H1 (cell line): Measurements from ENCODE around the gene CAPN11. TPM values are rescaled to one million over a fixed set of nuclear protein-coding genes. Genes with fewer than 3 reads are reported as not detected.

Experiments
- CTCF ChIA-PET: fragments of 300-600 bp; sonication (Branson Sonifier 250); formaldehyde crosslinking; loops from one replicate; lab custom pipeline; 2021; ENCODE audit not compliant: partially characterized antibody; lab: Charles Lee
- POLR2A ChIA-PET: fragments of 300-600 bp; sonication (Branson Sonifier 250); formaldehyde crosslinking; loops from one replicate; lab custom pipeline; 2021; ENCODE audit warnings: inconsistent platforms; ENCODE audit not compliant: partially characterized antibody; lab: Charles Lee
- DNase-seq, 2 experiments: peaks; one replicate each; pipeline versions ENCODE4 v3.0.0 to v3.0.0-alpha.2; 2010 to 2022; ENCODE audit warnings: low spot score in 2 of 2, low read depth in 1 of 2, mixed read lengths in 1 of 2
- FAIRE-seq: peaks from 2 replicates; lab custom pipeline; 2011; peaks lifted over from hg19 to GRCh38; lab: Jason Lieb, UNC
- H2AFZ ChIP-seq: 2 replicates; pipeline ENCODE4 v1.8.1; 2012; ENCODE audit warnings: low read length, inconsistent platforms
- H2AK5ac ChIP-seq: 2 replicates; pipeline ENCODE4 v1.6.1; 2013; ENCODE audit warnings: low read depth, low read length
- H2BK120ac ChIP-seq: replicated peaks from 2 replicates; pipeline ENCODE3; 2013; ENCODE audit warnings: low read depth, low read length, inconsistent platforms
- H2BK12ac ChIP-seq: 2 replicates; pipeline ENCODE4 v1.6.1; 2013; ENCODE audit warnings: low read depth, low read length
- H2BK15ac ChIP-seq: 2 replicates; pipeline ENCODE4 v1.6.1; 2013; ENCODE audit warnings: low read length
- H2BK20ac ChIP-seq: 2 replicates; pipeline ENCODE4 v1.6.1; 2013; ENCODE audit warnings: low read length
- H2BK5ac ChIP-seq: 2 replicates; pipeline ENCODE4 v1.6.1; 2013; ENCODE audit warnings: low read depth, low read length
- H3K14ac ChIP-seq: 2 replicates; pipeline ENCODE4 v1.6.1; 2013; ENCODE audit warnings: inconsistent platforms; ENCODE audit not compliant: insufficient read length
- H3K18ac ChIP-seq: 2 replicates; pipeline ENCODE4 v1.6.1; 2013; ENCODE audit warnings: low read length; ENCODE audit errors: extremely low read depth
- H3K23ac ChIP-seq: 2 replicates; pipeline ENCODE4 v1.6.1; 2013; ENCODE audit warnings: inconsistent platforms; ENCODE audit not compliant: insufficient read length
- H3K23me2 ChIP-seq: 2 replicates; pipeline ENCODE4 v1.6.1; 2013; ENCODE audit warnings: low read depth, low read length
- H3K27ac ChIP-seq: 2 replicates; pipeline ENCODE4 v1.6.1; 2011; ENCODE audit warnings: low read depth, low read length, inconsistent platforms
- H3K27me3 ChIP-seq, 4 experiments: replicated peaks in 1 of 4; 1 replicate in 1 of 4; 2 replicates in 3 of 4; pipeline versions ENCODE4 v1.6.1 to v1.8.1; 2011 to 2013; ENCODE audit warnings: low read length in 3 of 4, mild to moderate bottlenecking in 3 of 4, inconsistent platforms in 2 of 4, mixed read lengths in 2 of 4, moderate library complexity in 1 of 4; ENCODE audit not compliant: control insufficient read depth in 3 of 4, insufficient read depth in 3 of 4; ENCODE audit errors: extremely low read depth in 1 of 4
- H3K36me3 ChIP-seq, 4 experiments: 2 replicates each; pipeline versions ENCODE4 v1.6.1 to v1.8.1; 2011 to 2013; ENCODE audit warnings: mild to moderate bottlenecking in 4 of 4, low read length in 3 of 4, moderate library complexity in 2 of 4, control low read depth in 1 of 4, inconsistent platforms in 1 of 4; ENCODE audit not compliant: insufficient read depth in 4 of 4, control insufficient read depth in 2 of 4
- H3K4ac ChIP-seq: replicated peaks from 2 replicates; pipeline ENCODE3; 2013; ENCODE audit warnings: low read length, low read depth, mixed read lengths, inconsistent platforms; ENCODE audit not compliant: insufficient read length
- H3K4me1 ChIP-seq, 4 experiments: replicated peaks in 1 of 4; 1 replicate in 1 of 4; 2 replicates in 3 of 4; pipeline versions ENCODE4 v1.6.1 to v1.8.1; 2011 to 2013; ENCODE audit warnings: low read length in 3 of 4, inconsistent platforms in 2 of 4, mixed read lengths in 1 of 4; ENCODE audit not compliant: insufficient read depth in 4 of 4, control insufficient read depth in 3 of 4
- H3K4me2 ChIP-seq, 2 experiments: 2 replicates each; pipeline versions ENCODE4 v1.6.1 to v1.8.1; 2011 to 2013; ENCODE audit warnings: low read depth in 2 of 2, low read length in 2 of 2, control low read depth in 1 of 2, inconsistent platforms in 1 of 2, mild to moderate bottlenecking in 1 of 2; ENCODE audit not compliant: insufficient read depth in 1 of 2
- H3K4me3 ChIP-seq, 4 experiments: fragments of 200-600, 300-600 bp in 1 of 4; sonication (generic), shearing (Covaris generic), sonication (Bioruptor Twin) in 1 of 4; 2 replicates each; pipeline versions ENCODE4 v1.5.1 to v1.8.1; 2011 to 2016; ENCODE audit warnings: low read length in 4 of 4, low read depth in 3 of 4, control low read depth in 2 of 4, inconsistent platforms in 2 of 4, mild to moderate bottlenecking in 2 of 4, mixed read lengths in 1 of 4, moderate library complexity in 1 of 4; ENCODE audit not compliant: insufficient read depth in 2 of 4; ENCODE audit errors: extremely low read depth in 1 of 4
- H3K56ac ChIP-seq: replicated peaks from 2 replicates; pipeline ENCODE3; 2013; ENCODE audit warnings: low read depth, mild to moderate bottlenecking, mixed read lengths, low read length, inconsistent platforms; ENCODE audit not compliant: insufficient read length
- H3K79me1 ChIP-seq: 2 replicates; pipeline ENCODE4 v1.6.1; 2013; ENCODE audit warnings: low read depth, low read length, control low read depth
- H3K79me2 ChIP-seq, 2 experiments: 2 replicates each; pipeline versions ENCODE4 v1.6.1 to v1.8.1; 2012 to 2013; ENCODE audit warnings: low read length in 2 of 2, mild to moderate bottlenecking in 2 of 2, inconsistent platforms in 1 of 2; ENCODE audit not compliant: insufficient read depth in 2 of 2, control insufficient read depth in 1 of 2
- H3K9ac ChIP-seq, 4 experiments: replicated peaks in 1 of 4; 1 replicate in 1 of 4; 2 replicates in 3 of 4; pipeline versions ENCODE4 v1.6.1 to v1.8.1; 2011 to 2013; ENCODE audit warnings: low read depth in 3 of 4, low read length in 3 of 4, control low read depth in 2 of 4, mild to moderate bottlenecking in 2 of 4, moderate library complexity in 2 of 4, inconsistent platforms in 1 of 4; ENCODE audit errors: extremely low read depth in 1 of 4
- H3K9me3 ChIP-seq, 2 experiments: 2 replicates each; pipeline versions ENCODE4 v1.6.1 to v1.8.1; 2012 to 2013; ENCODE audit warnings: mild to moderate bottlenecking in 2 of 2, moderate library complexity in 2 of 2, control low read depth in 1 of 2, inconsistent platforms in 1 of 2, low read depth in 1 of 2, low read length in 1 of 2, mixed read lengths in 1 of 2; ENCODE audit not compliant: insufficient read depth in 2 of 2
- H4K20me1 ChIP-seq, 2 experiments: replicated peaks in 1 of 2; 2 replicates each; pipeline versions ENCODE3 to v1.8.1; 2011 to 2013; ENCODE audit warnings: inconsistent platforms in 2 of 2, low read length in 2 of 2, mild to moderate bottlenecking in 1 of 2; ENCODE audit not compliant: insufficient read depth in 2 of 2, control insufficient read depth in 1 of 2
- H4K5ac ChIP-seq: 2 replicates; pipeline ENCODE4 v1.6.1; 2013; ENCODE audit warnings: low read length, low read depth, mixed read lengths, inconsistent platforms; ENCODE audit not compliant: insufficient read length
- H4K8ac ChIP-seq: 2 replicates; pipeline ENCODE4 v1.8.0; 2013; ENCODE audit warnings: mild to moderate bottlenecking, moderate library complexity, low read length, inconsistent platforms; ENCODE audit not compliant: insufficient read depth; ENCODE audit errors: extremely low read depth
- H4K91ac ChIP-seq: replicated peaks from 2 replicates; pipeline ENCODE3; 2013; ENCODE audit warnings: low read length, mixed read lengths, inconsistent platforms; ENCODE audit not compliant: insufficient read length
- CBX5 ChIP-seq: fragments of 300-800, 300-1000 bp; sonication (generic); IDR thresholded peaks from 2 replicates; pipeline ENCODE4 v1.7.1; 2016; ENCODE audit warnings: antibody characterized with exemption, low read length, low read depth
- EP300 ChIP-seq, 2 experiments: IDR thresholded peaks; 1 replicate in 1 of 2; 2 replicates in 1 of 2; pipeline ENCODE4 v1.6.1; 2011 to 2012; ENCODE audit warnings: low read depth in 2 of 2, low read length in 2 of 2, mild to moderate bottlenecking in 2 of 2, borderline replicate concordance in 1 of 2, inconsistent platforms in 1 of 2, moderate library complexity in 1 of 2
- EZH2 ChIP-seq: fragments of 200-600 bp; sonication (generic); IDR thresholded peaks from 2 replicates; pipeline ENCODE4 v1.7.1; 2012; ENCODE audit warnings: low read depth, mild to moderate bottlenecking, moderate library complexity, low read length, inconsistent platforms; ENCODE audit not compliant: severe bottlenecking
- PHF8 ChIP-seq: fragments of 200-600 bp; sonication (generic); conservative IDR thresholded peaks from 2 replicates; pipeline ENCODE4 v1.7.1; 2012; ENCODE audit warnings: low read depth, mild to moderate bottlenecking, inconsistent platforms, low read length, moderate library complexity
- RAD21 ChIP-seq, 2 experiments: IDR thresholded peaks in 1 of 2; conservative IDR thresholded peaks in 1 of 2; 2 replicates each; pipeline ENCODE4 v1.6.1; 2011; ENCODE audit warnings: low read depth in 2 of 2, low read length in 2 of 2, improper control_type of control experiment in 1 of 2, inconsistent platforms in 1 of 2, mild to moderate bottlenecking in 1 of 2, moderate library complexity in 1 of 2
- RNF2 ChIP-seq: fragments of 200-900, 300-1000 bp; sonication (generic); IDR thresholded peaks from 2 replicates; pipeline ENCODE4 v1.7.1; 2016; ENCODE audit warnings: borderline replicate concordance, low read depth, mild to moderate bottlenecking, antibody characterized with exemption, low read length; ENCODE audit not compliant: poor library complexity, severe bottlenecking; ENCODE audit errors: missing control alignments
- SIN3A ChIP-seq, 2 experiments: IDR thresholded peaks in 1 of 2; conservative IDR thresholded peaks in 1 of 2; 2 replicates each; pipeline ENCODE4 v1.6.1; 2011 to 2012; ENCODE audit warnings: low read length in 2 of 2, improper control_type of control experiment in 1 of 2, low read depth in 1 of 2, mild to moderate bottlenecking in 1 of 2
- TEAD4 ChIP-seq: IDR thresholded peaks from 2 replicates; pipeline ENCODE4 v1.6.1; 2012; ENCODE audit warnings: low read depth, low read length, inconsistent platforms, mixed read lengths
- YY1 ChIP-seq: IDR thresholded peaks from 2 replicates; pipeline ENCODE4 v1.6.1; 2011; ENCODE audit warnings: low read depth, mild to moderate bottlenecking, low read length
- WGBS, 2 experiments: shearing (Covaris generic) in 1 of 2; methylation state at CpG; one replicate each; pipeline versions ENCODE4 v1.1.6 to v1.1.7; 2013 to 2015; ENCODE audit warnings: low lambda C conversion rate in 2 of 2, mixed read lengths in 2 of 2, inconsistent platforms in 1 of 2, low coverage in 1 of 2, missing lambda C conversion rate in 1 of 2; ENCODE audit not compliant: insufficient replicate concordance in 2 of 2, insufficient coverage in 1 of 2, insufficient read length in 1 of 2; ENCODE audit errors: extremely low coverage in 1 of 2, missing lambda C conversion rate in 1 of 2; 5-methylcytosine and 5-hydroxymethylcytosine counted together
- polyA plus RNA-seq, 7 experiments: library from polyadenylated mRNA; depleted of rRNA in 3 of 7; stranded (reverse) in 5 of 7; unstranded in 2 of 7; fragments of >200 nt in 5 of 7; fragments of 200-250 nt in 2 of 7; gene quantifications; 1 replicate in 5 of 7; 2 replicates in 1 of 7; 4 replicates in 1 of 7; pipeline versions ENCODE4 v1.2.1 to v1.2.3, GENCODE V29; 2011 to 2013; ENCODE audit warnings: missing spikeins in 2 of 7, mixed read lengths in 2 of 7
- total RNA-seq: library from RNA; stranded (reverse); fragmentation: NEBNext Ultra II Directional; extraction: Animal tissue kit (Norgen Biotek cat#: 25700); gene quantifications from 2 replicates; pipeline ENCODE4 v1.2.1, GENCODE V29; 2021
- TF ChIP-seq, protein P1 (sequence below): IDR thresholded peaks from 2 replicates; pipeline ENCODE4 v1.6.1; 2012; ENCODE audit warnings: low read length, inconsistent platforms

Gene CAPN11
- total and polyA plus RNA-seq, 2 of the 8 experiments (the other 6 are each of a cell fraction or from before 2014, with no cell fraction given): 0.95 to 0.97 TPM

GRCh38 chr6:44199883-44200282 is 41.3 kb downstream of the CAPN11 start:
- Histone ChIP-seq H2BK15ac (no peak overlapping the region), H3K23me2 (no peaks in the 10 kb centered on the region; the same call in 1 of the 2 replicates), H3K4me2 (no peak overlapping the region), H3K79me2 (no peaks in the 10 kb centered on the region), H3K9me3 (no peaks in the 10 kb centered on the region), H4K91ac (no peak overlapping the region), H3K27ac (no peak overlapping the region), H3K56ac (no peak overlapping the region), H4K20me1 (no peaks in the 10 kb centered on the region), H3K27me3 (no peaks in the 10 kb centered on the region), H3K4me3 (no peak overlapping the region), H3K18ac (no peak overlapping the region), H3K4ac (no peak overlapping the region), H3K79me1 (no peaks in the 10 kb centered on the region), H2BK20ac (no peak overlapping the region), H3K14ac (no peak overlapping the region), H3K9ac (no peak overlapping the region), H2AFZ (no peak overlapping the region), H4K8ac (no peak overlapping the region), H4K5ac (no peak overlapping the region), H3K4me1 (peaks cover 18 to 28% (median 23%) of the 10 kb centered on the region in 4 experiments), H3K36me3 (no peaks in the 10 kb centered on the region), H2AK5ac (no peak overlapping the region), H2BK5ac (no peak overlapping the region), H3K23ac (no peak overlapping the region), H2BK120ac (no peak overlapping the region), H2BK12ac (peak overlapping the region; percentile 50; the same call in 1 of the 2 replicates)
- ChIA-PET CTCF (interaction anchor here (1.0 to 3.5 kb wide), 9 partner anchors 10 to 46 kb away, joined by 3 to 19 read pairs (median 6); no protein-coding TSS in a partner anchor), POLR2A (interaction anchor here (1.4 to 6.2 kb wide), 5 partner anchors 8 to 46 kb away, joined by 3 to 60 read pairs (median 19); partner anchors contain the start of genes HSP90AB1 and SLC29A1)
- DNase-seq (no peak), FAIRE-seq (no peak)
- WGBS, 2 experiments: 96% methylated on average over 4 of the region's 4 CpGs; no CpG with 5 or more reads in 1 of the 2 experiments
- TF ChIP-seq, protein P1, sequence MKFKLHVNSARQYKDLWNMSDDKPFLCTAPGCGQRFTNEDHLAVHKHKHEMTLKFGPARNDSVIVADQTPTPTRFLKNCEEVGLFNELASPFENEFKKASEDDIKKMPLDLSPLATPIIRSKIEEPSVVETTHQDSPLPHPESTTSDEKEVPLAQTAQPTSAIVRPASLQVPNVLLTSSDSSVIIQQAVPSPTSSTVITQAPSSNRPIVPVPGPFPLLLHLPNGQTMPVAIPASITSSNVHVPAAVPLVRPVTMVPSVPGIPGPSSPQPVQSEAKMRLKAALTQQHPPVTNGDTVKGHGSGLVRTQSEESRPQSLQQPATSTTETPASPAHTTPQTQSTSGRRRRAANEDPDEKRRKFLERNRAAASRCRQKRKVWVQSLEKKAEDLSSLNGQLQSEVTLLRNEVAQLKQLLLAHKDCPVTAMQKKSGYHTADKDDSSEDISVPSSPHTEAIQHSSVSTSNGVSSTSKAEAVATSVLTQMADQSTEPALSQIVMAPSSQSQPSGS: no peak
- TF ChIP-seq EZH2: no peak
- TF ChIP-seq EP300 (IDR thresholded peaks at IDR 0.05; ENCODE audit: borderline replicate concordance in 1 of 2, low read depth in 2 of 2, low read length in 2 of 2): no peak
- no peak for TF ChIP-seq YY1
- no peak for TF ChIP-seq TEAD4
- no peak for TF ChIP-seq RAD21 (IDR thresholded peaks at IDR 0.05 in 1 of 2, conservative IDR thresholded peaks at IDR 0.05 in 1 of 2; ENCODE audit: low read depth in 2 of 2, low read length in 2 of 2)
- TF ChIP-seq SIN3A (conservative IDR thresholded peaks at IDR 0.05 in 1 of 2, IDR thresholded peaks at IDR 0.05 in 1 of 2; ENCODE audit: low read depth in 1 of 2, low read length in 2 of 2): no peak
- TF ChIP-seq PHF8: no peak
- no peak for TF ChIP-seq CBX5
- no peak for TF ChIP-seq RNF2
